Neural crest cell (in vitro differentiated cells): Measurements from ENCODE around the gene ASCC3. TPM values are rescaled to one million over a fixed set of nuclear protein-coding genes. Genes with fewer than 3 reads are reported as not detected.

Experiments used
- DNase-seq: peaks from one replicate; pipeline ENCODE4 v3.0.0; 2021; ENCODE audit warnings: low read depth, mixed read lengths, low spot score
- H3K27ac Mint-ChIP-seq: one replicate; pipeline ENCODE4 v1.8.0; 2021; ENCODE audit warnings: mild to moderate bottlenecking, mixed read lengths; ENCODE audit not compliant: unreplicated experiment
- H3K27me3 Mint-ChIP-seq: 2 replicates; pipeline ENCODE4 v1.8.0; 2021; ENCODE audit warnings: low read depth, mild to moderate bottlenecking, mixed read lengths
- H3K36me3 Mint-ChIP-seq: 2 replicates; pipeline ENCODE4 v1.8.0; 2021; ENCODE audit warnings: low read depth, mild to moderate bottlenecking, mixed read lengths
- H3K4me1 Mint-ChIP-seq: 2 replicates; pipeline ENCODE4 v1.8.0; 2021; ENCODE audit warnings: mixed read lengths
- H3K4me3 Mint-ChIP-seq: one replicate; pipeline ENCODE4 v1.8.0; 2021; ENCODE audit warnings: mild to moderate bottlenecking, mixed read lengths
- H3K9me3 Mint-ChIP-seq: 2 replicates; pipeline ENCODE4 v1.8.0; 2021; ENCODE audit warnings: mixed read lengths
- total RNA-seq: library from RNA; stranded (reverse); gene quantifications from 2 replicates; pipeline ENCODE4 v1.2.1, GENCODE V29; 2021
- TF ChIP-seq, protein P1 (sequence below): fragments of 200-600 bp; sonication (generic); conservative IDR thresholded peaks from 2 replicates; pipeline ENCODE4 v1.5.0; 2021; ENCODE audit warnings: antibody characterized with exemption, mild to moderate bottlenecking

ASCC3 gene
- total RNA-seq, 1 donor from 2014 or later = 31.4 TPM

DNA sequence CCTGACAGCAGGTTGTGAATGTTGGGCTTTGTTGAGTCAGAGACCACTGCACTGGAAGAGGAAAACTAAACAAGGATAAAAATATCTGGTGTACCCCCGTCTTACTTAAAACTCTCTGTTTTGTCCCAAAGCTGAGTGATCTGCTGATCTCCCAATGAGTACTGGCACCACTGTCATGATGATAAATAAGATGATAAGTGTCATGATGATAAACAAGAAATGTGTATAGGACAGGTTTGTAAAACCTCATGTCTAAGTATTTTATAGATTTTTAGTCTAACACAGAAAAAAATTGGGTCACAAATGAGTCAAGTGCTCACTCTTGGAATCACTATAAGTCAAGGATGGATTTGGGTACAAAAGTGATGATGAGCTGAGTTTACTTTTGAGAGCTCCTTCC is 407.9 kb downstream of the ASCC3 start:
- Mint-ChIP-seq H3K27me3 (peaks cover 94% of the 10 kb centered on the region), H3K4me3 (no peak overlapping the region), H3K9me3 (no peaks in the 10 kb centered on the region), H3K27ac (no peak overlapping the region), H3K4me1 (no peaks in the 10 kb centered on the region), H3K36me3 (no peaks in the 10 kb centered on the region)
- no peak for DNase-seq
- TF ChIP-seq, protein P1, sequence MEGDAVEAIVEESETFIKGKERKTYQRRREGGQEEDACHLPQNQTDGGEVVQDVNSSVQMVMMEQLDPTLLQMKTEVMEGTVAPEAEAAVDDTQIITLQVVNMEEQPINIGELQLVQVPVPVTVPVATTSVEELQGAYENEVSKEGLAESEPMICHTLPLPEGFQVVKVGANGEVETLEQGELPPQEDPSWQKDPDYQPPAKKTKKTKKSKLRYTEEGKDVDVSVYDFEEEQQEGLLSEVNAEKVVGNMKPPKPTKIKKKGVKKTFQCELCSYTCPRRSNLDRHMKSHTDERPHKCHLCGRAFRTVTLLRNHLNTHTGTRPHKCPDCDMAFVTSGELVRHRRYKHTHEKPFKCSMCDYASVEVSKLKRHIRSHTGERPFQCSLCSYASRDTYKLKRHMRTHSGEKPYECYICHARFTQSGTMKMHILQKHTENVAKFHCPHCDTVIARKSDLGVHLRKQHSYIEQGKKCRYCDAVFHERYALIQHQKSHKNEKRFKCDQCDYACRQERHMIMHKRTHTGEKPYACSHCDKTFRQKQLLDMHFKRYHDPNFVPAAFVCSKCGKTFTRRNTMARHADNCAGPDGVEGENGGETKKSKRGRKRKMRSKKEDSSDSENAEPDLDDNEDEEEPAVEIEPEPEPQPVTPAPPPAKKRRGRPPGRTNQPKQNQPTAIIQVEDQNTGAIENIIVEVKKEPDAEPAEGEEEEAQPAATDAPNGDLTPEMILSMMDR = no peak

DNA sequence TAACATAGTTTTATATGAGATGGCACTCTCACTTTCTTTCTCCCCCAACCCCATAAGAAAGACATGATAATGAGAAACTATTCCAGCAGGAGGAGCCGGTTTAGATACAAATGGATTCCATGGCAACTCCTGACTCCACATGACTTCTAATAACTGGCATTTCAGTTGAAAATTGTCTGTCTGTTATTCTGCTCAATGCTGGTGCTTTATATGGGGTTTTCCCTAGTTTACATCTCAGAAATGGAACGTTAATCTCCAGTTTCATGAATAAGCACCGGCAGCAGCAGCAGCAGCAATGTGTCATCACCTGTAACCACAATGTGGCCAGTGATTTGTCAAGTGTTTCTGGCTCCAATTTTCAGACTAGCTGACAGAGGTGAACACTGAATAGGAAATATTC is 408.5 kb downstream of the ASCC3 start:
- no peak overlapping the region for H3K4me3 Mint-ChIP-seq

DNA sequence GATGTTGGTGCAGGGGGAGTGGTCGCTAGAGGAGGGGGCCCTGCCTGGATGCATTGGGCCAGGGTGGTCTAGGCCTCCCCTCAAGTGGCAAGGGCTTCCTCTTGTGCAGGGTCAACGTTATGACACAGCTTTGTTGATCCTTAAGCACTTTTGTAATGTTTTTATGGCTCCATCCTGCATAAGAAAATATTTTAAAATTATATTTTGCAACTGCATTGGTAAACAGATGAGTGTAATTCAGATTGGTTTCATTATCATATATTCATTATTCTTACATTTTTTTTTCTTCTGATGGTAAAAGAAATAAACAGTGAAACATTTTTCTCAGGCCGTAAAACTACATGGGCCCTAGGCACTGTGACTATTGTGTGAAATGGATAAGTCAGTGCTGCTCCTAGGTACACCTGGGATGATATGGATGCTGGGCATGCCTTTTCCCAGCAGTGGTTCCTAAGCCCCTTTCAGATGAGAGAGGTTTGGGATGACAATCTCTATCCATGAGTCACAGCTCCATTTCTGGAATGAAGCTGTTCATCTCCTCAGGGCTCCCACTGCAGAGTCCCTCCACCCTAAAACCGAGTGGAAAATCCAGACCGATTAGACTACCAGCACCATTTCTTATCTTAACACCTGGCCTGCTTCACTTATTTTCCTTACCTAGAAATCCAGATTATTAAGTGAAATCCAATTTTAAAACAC is 410.6 kb downstream of the ASCC3 start:
- Mint-ChIP-seq H3K27me3 (peaks cover 97% of the 10 kb centered on the region), H3K4me1 (peaks cover 3% of the 10 kb centered on the region), H3K9me3 (no peaks in the 10 kb centered on the region), H3K36me3 (no peaks in the 10 kb centered on the region), H3K27ac (no peak overlapping the region), H3K4me3 (no peak overlapping the region)
- TF ChIP-seq, protein P1 = no peak
- DNase-seq = no peak

More for the DNA sequence above, 408.5 kb downstream of the ASCC3 start:
- TF ChIP-seq, protein P1 = no peak
- H3K27ac Mint-ChIP-seq = no peak overlapping the region
- no peak for DNase-seq
- no peaks in the 10 kb centered on the region for H3K36me3 Mint-ChIP-seq
- peaks cover 94% of the 10 kb centered on the region for H3K27me3 Mint-ChIP-seq
- H3K4me1 Mint-ChIP-seq = no peaks in the 10 kb centered on the region
- H3K9me3 Mint-ChIP-seq = no peaks in the 10 kb centered on the region

DNA sequence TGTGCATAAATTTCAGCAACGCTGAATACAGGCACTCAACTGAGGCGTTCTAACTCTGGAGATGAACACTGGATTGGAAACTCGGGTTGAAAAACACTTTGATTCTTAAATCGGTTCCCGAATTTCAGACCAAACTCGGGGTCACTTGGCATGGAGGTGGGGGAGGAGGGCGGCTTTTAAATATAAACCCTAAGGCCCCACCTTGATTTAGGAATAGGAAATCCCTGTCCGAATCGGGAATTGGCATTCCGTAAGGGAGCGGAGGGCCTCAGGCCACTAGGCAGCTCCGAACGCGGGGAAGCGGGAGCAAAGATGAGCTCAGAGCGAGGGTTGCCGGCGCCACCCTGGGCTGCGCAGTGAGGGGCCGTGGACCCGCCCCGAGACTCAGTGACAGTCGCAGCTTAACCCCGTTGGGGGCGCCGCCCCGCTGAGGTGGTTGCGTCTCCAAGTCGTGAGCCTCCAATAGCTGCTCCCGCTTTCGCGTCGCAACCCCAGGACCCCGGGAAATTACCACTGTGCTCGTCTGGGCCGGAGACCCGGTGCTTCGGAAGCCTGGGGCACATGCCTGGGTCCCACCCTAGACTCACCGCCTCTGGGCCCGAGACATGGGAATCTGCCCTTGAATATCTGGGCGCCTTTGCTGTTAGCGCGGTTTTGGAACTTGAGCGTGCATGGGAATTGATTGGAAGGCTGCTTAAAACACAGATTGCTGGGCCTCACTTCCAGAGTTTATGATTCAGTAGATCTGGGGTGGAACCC is 411.8 kb downstream of the ASCC3 start:
- H3K27ac Mint-ChIP-seq = no peak overlapping the region
- TF ChIP-seq, protein P1 = no peak
- no peak for DNase-seq
- no peak overlapping the region for H3K4me3 Mint-ChIP-seq
- no peaks in the 10 kb centered on the region for H3K36me3 Mint-ChIP-seq
- H3K4me1 Mint-ChIP-seq = peaks cover 8% of the 10 kb centered on the region
- H3K27me3 Mint-ChIP-seq = peaks cover 99% of the 10 kb centered on the region
- no peaks in the 10 kb centered on the region for H3K9me3 Mint-ChIP-seq

DNA sequence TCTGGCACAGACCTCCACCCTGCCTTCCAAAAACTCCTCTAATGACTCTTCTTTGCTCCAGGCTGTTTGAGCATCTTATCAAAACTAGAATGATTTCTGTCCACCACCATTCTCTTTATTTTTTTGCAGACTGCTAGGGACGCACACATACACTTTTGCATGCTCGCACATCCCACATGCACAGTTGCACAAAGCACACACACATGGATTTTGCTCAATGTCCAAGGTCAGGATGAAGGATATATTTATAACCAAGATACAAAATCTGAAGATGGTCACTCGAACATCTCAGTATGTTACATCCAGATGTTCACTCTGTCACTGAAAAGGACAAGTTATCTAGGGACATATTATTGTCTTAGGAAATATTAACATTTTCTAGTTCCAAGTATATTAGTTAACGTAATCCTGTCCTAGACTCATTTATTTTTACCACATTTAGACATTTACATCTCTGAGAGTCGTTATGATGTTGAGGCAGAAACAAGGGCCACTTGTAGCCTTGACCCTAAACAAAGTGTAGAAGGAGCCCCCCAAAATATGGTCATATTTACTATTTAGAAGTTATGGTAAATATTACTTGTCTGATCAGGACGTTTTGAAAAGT is 413.0 kb downstream of the ASCC3 start:
- Mint-ChIP-seq H3K9me3 (no peaks in the 10 kb centered on the region), H3K27ac (no peak overlapping the region), H3K4me3 (peak overlapping the region; percentile 1), H3K36me3 (no peaks in the 10 kb centered on the region), H3K27me3 (peaks cover 87% of the 10 kb centered on the region), H3K4me1 (peaks cover 11% of the 10 kb centered on the region)
- no peak for DNase-seq
- TF ChIP-seq, protein P1 = no peak
